Lower leg skin (tissue), 3 donors: Measurements from ENCODE around the gene SASH1.

Experiments
- CTCF ChIP-seq, 3 donors: fragments of 450-650 bp; IDR thresholded peaks; one replicate each; pipeline ENCODE4 v1.5.1; 2016; ENCODE audit warnings: antibody characterized with exemption in 3 of 3, mild to moderate bottlenecking in 3 of 3, moderate library complexity in 2 of 3
- POLR2A ChIP-seq, 2 donors: fragments of 450-650 bp; IDR thresholded peaks; one replicate each; pipeline ENCODE4 v1.6.1; 2016 to 2017; ENCODE audit warnings: antibody characterized with exemption in 2 of 2, mild to moderate bottlenecking in 1 of 2, moderate library complexity in 1 of 2

- TF ChIP-seq POLR2A (IDR thresholded peaks at IDR 0.05) (no peak), CTCF (IDR thresholded peaks at IDR 0.05) (no peak)
These were observed 235.8 kb downstream of the SASH1 start for GRCh38 chr6:148578489-148578814.
